ENCODE measurements around the gene SPTBN1.

Gene SPTBN1

DNA sequence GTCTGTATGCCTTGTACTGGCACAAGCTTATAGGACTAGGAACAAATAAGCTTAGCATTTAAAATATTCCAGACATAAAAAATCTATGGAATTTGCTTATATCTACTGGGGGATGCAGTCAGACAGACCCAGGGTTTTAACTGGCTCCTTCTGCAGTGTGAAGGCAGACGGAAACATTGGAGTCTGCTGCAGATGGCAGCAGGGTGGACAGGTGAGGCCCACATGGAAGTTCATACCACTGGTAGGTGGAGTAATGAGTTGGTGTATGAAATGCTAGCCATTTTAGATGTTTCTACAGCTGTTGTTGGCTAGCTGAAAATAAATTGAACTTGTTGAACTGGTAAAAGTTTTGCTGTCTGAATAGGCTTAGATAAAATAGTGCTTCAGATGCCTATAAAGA is 17.7 kb downstream of the SPTBN1 start:
- no peaks in the 10 kb centered on the region for H3K27me3 ChIP-seq (ENCODE audit: low read depth, low read length)
- H3K27ac ChIP-seq (ENCODE audit: low read length): no peak overlapping the region
- no peaks in the 10 kb centered on the region for H3K9me3 ChIP-seq (ENCODE audit: insufficient read depth, low read length)
- peaks cover 45% of the 10 kb centered on the region for H3K4me1 ChIP-seq (ENCODE audit: low read length)
- H4K20me1 ChIP-seq (ENCODE audit: insufficient read depth, low read length): no peaks in the 10 kb centered on the region
- H3K4me2 ChIP-seq (ENCODE audit: low read length): no peak overlapping the region
- no peaks in the 10 kb centered on the region for H3K36me3 ChIP-seq (replicated peaks; ENCODE audit: low read depth, low read length)
- H2AFZ ChIP-seq (ENCODE audit: low read depth, low read length): no peak overlapping the region
- H3K79me2 ChIP-seq (ENCODE audit: low read length): no peaks in the 10 kb centered on the region
- TF ChIP-seq, protein P1, sequence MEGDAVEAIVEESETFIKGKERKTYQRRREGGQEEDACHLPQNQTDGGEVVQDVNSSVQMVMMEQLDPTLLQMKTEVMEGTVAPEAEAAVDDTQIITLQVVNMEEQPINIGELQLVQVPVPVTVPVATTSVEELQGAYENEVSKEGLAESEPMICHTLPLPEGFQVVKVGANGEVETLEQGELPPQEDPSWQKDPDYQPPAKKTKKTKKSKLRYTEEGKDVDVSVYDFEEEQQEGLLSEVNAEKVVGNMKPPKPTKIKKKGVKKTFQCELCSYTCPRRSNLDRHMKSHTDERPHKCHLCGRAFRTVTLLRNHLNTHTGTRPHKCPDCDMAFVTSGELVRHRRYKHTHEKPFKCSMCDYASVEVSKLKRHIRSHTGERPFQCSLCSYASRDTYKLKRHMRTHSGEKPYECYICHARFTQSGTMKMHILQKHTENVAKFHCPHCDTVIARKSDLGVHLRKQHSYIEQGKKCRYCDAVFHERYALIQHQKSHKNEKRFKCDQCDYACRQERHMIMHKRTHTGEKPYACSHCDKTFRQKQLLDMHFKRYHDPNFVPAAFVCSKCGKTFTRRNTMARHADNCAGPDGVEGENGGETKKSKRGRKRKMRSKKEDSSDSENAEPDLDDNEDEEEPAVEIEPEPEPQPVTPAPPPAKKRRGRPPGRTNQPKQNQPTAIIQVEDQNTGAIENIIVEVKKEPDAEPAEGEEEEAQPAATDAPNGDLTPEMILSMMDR (IDR thresholded peaks at IDR 0.05; ENCODE audit: low read depth, low read length): no peak
- TF ChIP-seq EZH2phosphoT487 (IDR thresholded peaks at IDR 0.05; ENCODE audit: low read depth): no peak
- no peak overlapping the region for H3K9ac ChIP-seq (ENCODE audit: low read length)
- H3K4me3 ChIP-seq (ENCODE audit: low read length): no peak overlapping the region

DNA sequence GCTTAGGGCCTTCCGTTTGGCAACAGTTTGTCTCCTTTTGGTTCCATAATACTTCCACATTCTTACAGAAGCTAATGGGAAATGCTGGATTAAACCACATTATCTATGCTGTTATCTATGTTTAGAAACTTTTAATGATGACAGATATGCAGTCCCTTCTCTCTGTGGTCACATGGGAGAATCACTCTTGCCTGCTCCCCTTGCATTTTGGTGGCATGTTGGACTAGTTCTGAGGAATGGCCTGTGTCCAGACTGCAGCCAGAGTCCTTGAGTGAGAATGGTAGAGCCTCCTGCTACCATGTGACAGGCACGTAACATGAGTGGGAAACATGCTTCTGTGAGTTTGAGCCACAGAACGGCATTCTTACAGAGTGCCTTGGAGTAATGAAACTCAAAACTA is 19.2 kb downstream of the SPTBN1 start:
- Histone ChIP-seq H3K27ac (ENCODE audit: low read length) (no peak overlapping the region), H3K4me3 (ENCODE audit: low read length) (no peak overlapping the region), H3K9me3 (ENCODE audit: insufficient read depth, low read length) (no peaks in the 10 kb centered on the region), H2AFZ (ENCODE audit: low read depth, low read length) (no peak overlapping the region), H3K4me2 (ENCODE audit: low read length) (no peak overlapping the region), H3K79me2 (ENCODE audit: low read length) (no peaks in the 10 kb centered on the region), H3K36me3 (replicated peaks; ENCODE audit: low read depth, low read length) (no peaks in the 10 kb centered on the region), H3K4me1 (ENCODE audit: low read length) (peaks cover 45% of the 10 kb centered on the region), H4K20me1 (ENCODE audit: insufficient read depth, low read length) (no peaks in the 10 kb centered on the region), H3K27me3 (ENCODE audit: low read depth, low read length) (no peaks in the 10 kb centered on the region), H3K9ac (ENCODE audit: low read length) (no peak overlapping the region)
- no peak for TF ChIP-seq EZH2phosphoT487 (IDR thresholded peaks at IDR 0.05; ENCODE audit: low read depth)
- TF ChIP-seq, protein P1 (IDR thresholded peaks at IDR 0.05; ENCODE audit: low read depth, low read length): no peak

DNA sequence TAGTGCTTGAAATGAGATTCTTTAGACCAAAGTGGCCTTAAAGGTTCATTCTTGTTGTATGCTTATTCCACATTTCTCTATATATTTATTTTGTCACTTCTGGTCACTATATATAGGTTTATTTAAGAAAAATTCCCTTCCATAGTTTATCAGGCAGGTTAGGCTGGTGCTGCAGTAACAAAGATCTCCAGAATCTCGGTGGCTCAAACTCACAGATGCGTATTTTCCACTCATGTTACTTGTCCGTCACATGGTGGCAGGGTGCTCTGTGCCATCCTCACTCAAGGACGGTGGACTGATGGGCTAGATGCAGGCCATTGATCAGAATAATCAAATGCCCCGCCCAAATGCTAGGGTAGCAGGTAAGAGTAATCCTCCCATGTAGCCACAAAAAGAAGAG is 19.8 kb downstream of the SPTBN1 start:
- Histone ChIP-seq H3K9me3 (ENCODE audit: insufficient read depth, low read length) (no peaks in the 10 kb centered on the region), H3K79me2 (ENCODE audit: low read length) (no peaks in the 10 kb centered on the region), H3K4me3 (ENCODE audit: low read length) (no peak overlapping the region), H4K20me1 (ENCODE audit: insufficient read depth, low read length) (no peaks in the 10 kb centered on the region), H3K27ac (ENCODE audit: low read length) (no peak overlapping the region), H3K27me3 (ENCODE audit: low read depth, low read length) (no peaks in the 10 kb centered on the region), H2AFZ (ENCODE audit: low read depth, low read length) (no peak overlapping the region), H3K4me1 (ENCODE audit: low read length) (peaks cover 42% of the 10 kb centered on the region), H3K4me2 (ENCODE audit: low read length) (no peak overlapping the region), H3K36me3 (replicated peaks; ENCODE audit: low read depth, low read length) (no peaks in the 10 kb centered on the region), H3K9ac (ENCODE audit: low read length) (no peak overlapping the region)
- no peak for TF ChIP-seq EZH2phosphoT487 (IDR thresholded peaks at IDR 0.05; ENCODE audit: low read depth)
- TF ChIP-seq, protein P1 (IDR thresholded peaks at IDR 0.05; ENCODE audit: low read depth, low read length): no peak

DNA sequence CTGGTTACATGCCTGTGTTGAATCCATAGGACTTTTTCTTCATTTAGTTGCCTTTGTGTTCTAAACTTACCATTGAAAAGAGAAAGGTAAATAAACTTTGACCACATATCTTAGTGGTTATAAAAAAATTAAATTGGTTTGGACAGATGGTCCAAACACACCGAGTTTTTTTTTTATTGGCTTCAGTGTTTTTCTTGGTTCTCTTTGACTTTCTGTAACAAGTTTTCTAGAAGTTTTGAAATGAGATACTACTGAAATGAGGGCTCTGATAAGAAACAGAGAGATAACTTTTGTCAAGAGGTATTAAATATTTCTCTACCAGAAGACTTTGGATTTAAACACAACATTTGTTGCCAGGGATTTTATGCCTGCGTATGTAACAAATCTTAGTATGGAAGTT is 20.7 kb downstream of the SPTBN1 start:
- no peaks in the 10 kb centered on the region for H3K36me3 ChIP-seq (replicated peaks; ENCODE audit: low read depth, low read length)
- no peak overlapping the region for H3K4me2 ChIP-seq (ENCODE audit: low read length)
- H3K79me2 ChIP-seq (ENCODE audit: low read length): no peaks in the 10 kb centered on the region
- H3K27ac ChIP-seq (ENCODE audit: low read length): no peak overlapping the region
- no peak for TF ChIP-seq EZH2phosphoT487 (IDR thresholded peaks at IDR 0.05; ENCODE audit: low read depth)
- TF ChIP-seq, protein P1 (IDR thresholded peaks at IDR 0.05; ENCODE audit: low read depth, low read length): no peak
- no peaks in the 10 kb centered on the region for H3K27me3 ChIP-seq (ENCODE audit: low read depth, low read length)
- no peak overlapping the region for H3K4me3 ChIP-seq (ENCODE audit: low read length)
- H3K9me3 ChIP-seq (ENCODE audit: insufficient read depth, low read length): no peaks in the 10 kb centered on the region
- H3K9ac ChIP-seq (ENCODE audit: low read length): no peak overlapping the region
- no peak overlapping the region for H2AFZ ChIP-seq (ENCODE audit: low read depth, low read length)
- H3K4me1 ChIP-seq (ENCODE audit: low read length): peaks cover 32% of the 10 kb centered on the region
- H4K20me1 ChIP-seq (ENCODE audit: insufficient read depth, low read length): no peaks in the 10 kb centered on the region
